GM10266 (cell line): ENCODE data around the gene PRRX2.

ENCODE experiments used
- DNase-seq: peaks from one replicate; pipeline ENCODE4 v3.0.0; 2012; ENCODE audit errors: extremely low spot score
- CTCF ChIP-seq: IDR thresholded peaks from 2 replicates; pipeline ENCODE4 v1.5.1; 2012; ENCODE audit warnings: mild to moderate bottlenecking, low read depth; ENCODE audit not compliant: control insufficient read depth, insufficient read depth; ENCODE audit errors: missing control alignments

Gene PRRX2

GRCh38 chr9:129672702-129673101 lies 7.3 kb downstream of the PRRX2 start:
- no peak for TF ChIP-seq CTCF
- no peak for DNase-seq

- no peak for DNase-seq
These were observed 8.2 kb downstream of the PRRX2 start for GRCh38 chr9:129673602-129674001.

GRCh38 chr9:129674229-129674628 lies 8.8 kb downstream of the PRRX2 start:
- TF ChIP-seq CTCF: no peak
- DNase-seq: no peak

More at GRCh38 chr9:129673602-129674001, 8.2 kb downstream of the PRRX2 start:
- TF ChIP-seq CTCF: no peak

- no peak for DNase-seq
- TF ChIP-seq CTCF: no peak
These were observed 10.2 kb downstream of the PRRX2 start for GRCh38 chr9:129675620-129676019.

DNA sequence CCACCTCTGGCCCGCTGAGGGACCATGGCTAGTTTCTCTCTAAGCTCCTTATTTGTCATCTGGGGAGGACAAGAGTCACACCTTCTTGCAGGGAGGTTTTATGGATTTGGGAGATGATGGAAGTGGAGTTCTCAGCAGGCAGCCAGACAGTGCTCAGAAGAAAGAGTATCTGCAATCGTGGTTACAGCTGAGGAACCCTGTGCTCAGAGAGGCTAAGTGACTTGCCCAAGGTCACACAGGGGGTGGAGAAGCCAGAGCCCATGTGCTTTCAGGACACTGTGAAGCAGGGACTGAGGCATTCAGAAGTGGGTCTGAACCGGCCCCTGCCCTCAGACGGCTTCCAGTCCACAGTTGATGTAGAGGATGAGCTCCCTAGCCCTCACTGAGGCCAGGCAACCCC lies 10.8 kb downstream of the PRRX2 start:
- TF ChIP-seq CTCF: no peak
- no peak for DNase-seq

GRCh38 chr9:129676975-129677374 lies 11.5 kb downstream of the PRRX2 start:
- DNase-seq: no peak

GRCh38 chr9:129677456-129677855 lies 12.0 kb downstream of the PRRX2 start:
- no peak for DNase-seq
- TF ChIP-seq CTCF: no peak

More at GRCh38 chr9:129676975-129677374, 11.5 kb downstream of the PRRX2 start:
- no peak for TF ChIP-seq CTCF
